CD4-positive, alpha-beta T cell treated with Interleukin-1 beta for 1 hour (primary cell): Measurements from ENCODE around the gene PCSK6.
"Not testable (repeated sequence)": the region's sequence is repeated elsewhere in the genome, so short reads cannot be mapped to it uniquely, and the experiment has no call there.

Experiments used
- DNase-seq, 2 donors: peaks; one replicate each; pipeline ENCODE4 v3.0.0-alpha.2; 2020 to 2022

The PCSK6 gene

DNA sequence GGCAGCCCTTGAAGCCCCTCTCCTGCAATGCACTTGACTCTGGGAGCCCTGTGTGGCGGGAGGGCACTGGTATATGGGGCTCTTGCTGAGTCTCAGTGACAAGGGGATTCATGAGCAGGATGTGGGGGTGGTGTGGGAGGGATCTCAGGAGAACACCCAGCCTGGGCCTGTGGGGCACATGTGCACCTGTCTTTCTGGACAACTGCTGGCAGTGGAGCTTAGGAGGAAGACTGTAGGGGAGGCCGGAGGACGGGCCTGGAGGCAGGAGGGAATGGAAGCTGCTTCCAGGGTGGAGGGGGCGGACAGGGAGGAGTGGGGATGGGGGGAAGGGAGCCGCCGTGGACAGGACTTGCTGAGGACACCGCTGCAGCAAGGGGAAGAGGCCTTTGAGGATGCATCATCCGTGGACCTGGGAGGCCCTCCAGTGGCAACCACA lies 183.7 kb downstream of the PCSK6 start:
- no peak for DNase-seq

DNA sequence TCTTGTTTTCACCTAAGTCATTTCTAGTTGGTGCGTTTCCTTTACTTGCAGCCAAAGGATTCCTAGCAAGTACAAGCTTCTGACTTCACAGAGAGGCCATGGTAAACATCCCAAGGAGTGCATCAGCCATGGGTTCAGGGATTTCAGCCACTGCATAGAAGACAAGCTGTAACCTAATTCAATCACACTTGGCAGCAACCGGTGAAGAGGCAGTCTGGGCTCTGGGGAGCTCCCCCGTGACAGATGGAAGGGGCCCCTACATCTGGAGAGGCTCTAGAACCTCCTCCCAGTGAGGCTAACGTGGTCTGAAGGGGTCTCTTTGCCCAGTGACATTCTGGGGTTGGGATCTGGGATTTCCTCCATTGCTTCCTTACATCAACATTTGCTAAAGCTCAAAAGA lies 186.1 kb downstream of the PCSK6 start:
- DNase-seq: no peak

DNA sequence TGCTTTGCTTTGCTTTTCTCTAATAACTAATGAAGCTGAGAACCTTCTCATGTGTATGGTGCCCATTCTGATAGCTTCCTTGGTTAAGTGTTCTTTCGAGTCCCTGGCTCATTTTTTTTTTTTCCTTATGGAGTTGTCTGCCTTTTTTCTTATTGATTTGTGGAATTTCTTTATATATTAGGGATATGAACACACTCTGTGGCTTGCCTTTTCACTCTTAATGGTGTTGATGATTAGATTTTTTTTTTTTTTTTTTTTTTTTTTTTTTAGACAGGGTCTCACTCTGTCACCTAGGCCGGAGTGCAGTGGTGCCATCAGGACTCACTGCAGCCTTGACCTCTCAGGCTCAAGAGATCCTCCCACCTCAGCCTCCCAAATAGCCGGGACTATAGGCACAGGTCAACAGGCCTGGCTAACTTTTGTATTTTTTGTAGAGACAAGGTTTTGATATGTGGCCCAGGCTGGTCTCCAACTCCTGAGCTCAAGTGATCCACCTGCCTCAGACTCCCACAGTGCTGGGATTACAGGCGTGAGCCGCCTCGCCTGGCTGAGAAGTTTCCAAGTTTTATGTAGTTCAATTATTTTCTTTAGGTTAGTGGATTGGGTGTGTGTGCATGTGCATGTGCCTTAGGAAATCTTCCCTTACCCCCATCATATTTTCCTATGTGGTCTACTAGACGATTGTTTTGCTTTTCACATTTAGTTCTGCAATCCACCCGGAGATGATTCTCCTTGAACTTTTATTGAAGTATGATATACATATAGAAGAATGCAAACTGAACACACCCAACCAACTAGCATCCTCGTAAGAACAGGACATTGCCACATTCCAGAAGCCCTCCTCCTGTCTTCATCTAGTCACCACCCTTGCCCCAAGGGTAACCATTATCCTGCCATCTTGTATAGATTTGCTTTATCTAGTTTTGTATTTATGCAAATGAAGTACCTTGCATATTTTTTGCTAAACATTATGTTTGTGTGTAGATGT lies 192.8 kb downstream of the PCSK6 start:
- DNase-seq: no peak

DNA sequence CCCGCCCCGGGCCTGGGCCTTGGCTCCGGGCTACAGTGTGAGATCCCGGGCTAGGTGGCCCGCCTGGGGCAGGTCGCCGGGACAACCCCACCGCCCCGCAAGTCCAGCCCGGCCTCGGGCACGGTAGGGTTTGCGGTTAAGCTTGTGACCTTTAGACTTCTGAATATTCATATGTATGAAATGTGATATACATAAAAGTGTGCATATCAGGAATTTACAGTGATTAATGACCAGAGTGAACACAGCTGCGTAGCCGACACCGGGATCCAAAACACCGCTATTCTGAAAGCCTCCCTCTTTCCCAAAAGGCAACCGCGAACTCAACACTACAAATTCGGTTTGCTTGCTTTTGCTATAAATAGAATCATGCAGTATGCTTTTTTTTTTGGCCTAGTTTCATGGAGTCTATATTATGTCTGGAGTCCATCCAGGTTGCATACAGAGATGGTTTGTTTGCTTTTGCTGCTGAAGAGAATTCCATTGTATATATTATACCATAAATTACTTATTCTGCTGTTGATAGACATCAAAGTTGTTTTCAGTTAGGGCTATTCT lies 193.8 kb downstream of the PCSK6 start:
- DNase-seq: no peak

DNA sequence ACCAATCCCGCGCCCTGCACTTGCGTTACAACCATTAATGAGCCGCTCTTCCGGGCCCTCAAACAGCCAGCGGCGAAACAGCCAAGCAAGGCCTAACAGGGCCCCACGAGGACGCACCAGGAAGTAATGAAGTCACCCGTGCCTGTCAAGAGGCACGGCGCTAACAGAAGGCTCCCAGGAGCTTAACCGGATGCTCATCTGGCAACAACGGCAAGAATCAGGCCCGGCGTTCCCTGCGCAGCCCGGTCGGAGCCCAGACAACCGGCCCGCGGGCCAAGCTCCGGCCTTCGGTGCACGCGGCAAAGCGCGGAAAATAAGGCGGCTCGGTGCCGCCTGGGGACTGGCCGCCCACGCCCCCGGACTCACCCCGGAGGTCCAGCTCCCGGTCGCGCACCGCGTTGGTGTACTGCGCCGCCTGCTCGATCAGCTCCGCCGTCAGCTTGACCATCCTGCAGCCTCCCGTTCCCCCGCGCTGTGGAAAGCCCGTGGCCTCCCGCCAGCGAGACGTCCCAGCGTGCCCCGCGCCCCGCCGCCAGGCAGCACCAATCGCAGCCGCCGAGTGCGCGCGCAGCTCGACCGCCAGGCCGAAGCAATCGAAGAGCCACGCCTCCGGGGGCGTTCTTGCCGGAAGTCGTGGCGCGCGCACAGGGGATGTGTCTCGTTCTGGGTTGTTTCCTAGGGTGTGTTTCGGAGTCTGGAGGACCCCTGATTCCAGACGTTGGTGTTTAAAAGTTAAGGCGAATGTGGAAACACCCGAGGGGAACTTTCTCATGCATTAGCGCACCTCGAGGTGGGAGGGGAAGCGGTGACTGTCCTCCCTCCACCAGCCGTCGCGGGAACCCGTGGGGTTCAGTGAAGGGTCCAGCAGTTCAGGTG lies 194.5 kb downstream of the PCSK6 start, which contains the start of gene SNRPA1:
TSS of gene SNRPA1 (minus strand) at position 518 of the 876 bp plus-strand sequence. CDS start at position 448, 70 bp downstream.
- DNase-seq: peak; percentile 95 to 97

DNA sequence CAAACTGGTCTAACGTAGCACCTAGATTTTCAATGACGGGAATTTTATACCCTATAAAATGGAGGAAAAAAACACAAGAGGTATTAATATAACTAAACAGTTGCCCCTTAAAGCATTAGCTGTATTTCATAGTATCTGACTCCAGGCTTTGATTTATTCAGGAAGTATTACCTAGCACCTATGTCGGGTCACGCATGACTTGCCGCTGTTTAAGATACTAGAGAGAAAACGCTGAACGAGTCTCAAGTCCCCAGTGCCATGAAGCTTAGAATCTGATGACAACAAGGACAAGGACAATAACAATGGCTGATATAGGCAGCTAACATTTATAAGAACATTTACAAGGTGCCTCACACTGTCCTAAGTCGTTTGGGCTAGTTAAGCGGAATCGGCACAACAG lies 196.4 kb downstream of the PCSK6 start:
- DNase-seq: no peak

DNA sequence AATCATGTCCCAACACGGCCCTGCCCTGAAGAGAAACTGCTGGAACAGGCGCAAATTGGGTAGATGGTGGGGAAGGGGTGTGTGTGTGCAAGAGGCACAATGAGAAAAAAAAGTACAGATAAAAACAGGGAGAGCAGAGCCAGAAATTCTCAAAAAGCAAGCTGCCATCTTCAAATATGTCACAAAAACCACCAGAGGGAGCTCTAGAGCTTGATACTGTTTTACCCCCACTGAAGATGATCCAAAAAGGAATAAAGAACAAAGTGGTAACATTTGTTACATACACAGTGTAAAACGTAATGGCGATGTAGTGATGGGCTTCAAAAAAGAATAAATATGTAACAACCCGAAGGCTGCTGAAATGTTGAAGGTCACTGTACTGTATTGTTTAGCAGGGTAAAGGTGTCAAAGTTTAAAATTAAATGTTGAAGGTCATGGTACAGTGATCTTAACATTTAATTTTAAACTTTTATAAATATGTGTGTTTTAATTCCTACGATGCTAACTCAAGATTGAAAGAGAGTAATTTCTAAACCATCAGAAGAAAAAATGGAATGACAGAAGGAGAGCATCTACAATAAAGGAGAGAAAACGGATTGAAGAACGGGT lies 200.5 kb downstream of the PCSK6 start:
- DNase-seq: peak in 1 of 2 donors; percentile 73

DNA sequence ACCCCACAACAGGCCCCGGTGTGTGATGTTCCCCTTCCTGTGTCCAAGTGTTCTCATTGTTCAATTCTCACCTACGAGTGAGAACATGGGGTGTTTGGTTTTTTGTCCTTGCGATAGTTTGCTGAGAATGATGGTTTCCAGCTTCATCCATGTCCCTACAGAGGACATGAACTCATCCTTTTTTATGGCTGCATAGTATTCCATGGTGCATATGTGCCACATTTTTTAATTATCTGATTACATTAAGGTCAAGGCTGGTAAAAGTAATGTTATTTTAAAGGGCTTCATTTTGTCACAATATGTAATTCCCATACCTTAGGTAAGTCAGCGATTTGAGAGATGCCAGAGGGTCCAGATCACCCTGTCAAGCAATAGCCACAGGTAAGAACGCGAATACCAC lies 202.2 kb downstream of the PCSK6 start:
- DNase-seq: not testable (repeated sequence)

DNA sequence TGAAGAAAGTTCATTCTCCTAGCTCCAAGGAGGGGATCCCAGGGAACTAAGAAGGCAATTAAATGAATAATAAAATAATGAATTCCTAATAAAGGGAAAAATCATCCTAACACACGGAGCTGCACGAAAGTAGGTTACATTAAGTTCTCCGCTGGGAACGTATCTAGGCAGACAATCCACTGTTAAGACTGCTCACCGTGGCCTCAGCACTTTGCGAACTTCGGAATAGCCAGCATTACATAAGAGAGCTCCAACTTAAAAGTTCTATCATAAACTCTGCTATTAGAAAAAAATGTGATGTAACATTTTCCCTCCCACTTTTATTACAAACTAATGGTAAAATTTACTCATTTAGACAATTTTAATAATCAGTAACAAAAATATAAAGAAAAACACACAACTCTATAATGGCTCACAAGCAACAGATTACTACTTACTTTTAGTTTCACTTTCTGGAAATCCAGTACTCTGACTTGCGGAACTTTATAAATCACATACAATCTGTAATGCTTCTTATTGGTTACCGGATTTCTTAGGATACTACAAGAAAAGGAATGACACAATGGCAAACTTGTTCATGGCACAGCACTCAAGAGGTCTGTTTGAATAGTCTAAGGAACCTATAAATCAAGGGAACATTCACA lies 202.9 kb downstream of the PCSK6 start:
- DNase-seq: no peak

DNA sequence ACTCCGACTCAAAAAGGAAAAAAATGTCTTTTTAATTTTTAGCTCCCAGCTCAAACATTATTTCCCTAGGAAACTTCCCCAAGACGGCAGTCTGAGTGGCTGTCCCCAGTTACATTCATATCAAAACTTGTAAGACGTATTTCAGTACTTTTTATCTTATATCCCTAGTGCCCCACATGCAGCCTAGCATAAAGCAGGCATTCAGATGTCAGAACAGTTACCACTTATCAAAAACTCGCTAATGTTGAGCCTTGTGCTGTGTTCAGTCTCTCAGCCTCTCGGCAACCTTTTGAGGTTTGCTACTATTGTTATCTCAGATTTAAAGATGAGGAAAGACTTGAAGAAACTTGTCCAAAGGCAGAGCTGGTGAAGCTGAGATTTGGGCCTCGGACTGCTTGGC lies 205.6 kb downstream of the PCSK6 start:
- DNase-seq: no peak

DNA sequence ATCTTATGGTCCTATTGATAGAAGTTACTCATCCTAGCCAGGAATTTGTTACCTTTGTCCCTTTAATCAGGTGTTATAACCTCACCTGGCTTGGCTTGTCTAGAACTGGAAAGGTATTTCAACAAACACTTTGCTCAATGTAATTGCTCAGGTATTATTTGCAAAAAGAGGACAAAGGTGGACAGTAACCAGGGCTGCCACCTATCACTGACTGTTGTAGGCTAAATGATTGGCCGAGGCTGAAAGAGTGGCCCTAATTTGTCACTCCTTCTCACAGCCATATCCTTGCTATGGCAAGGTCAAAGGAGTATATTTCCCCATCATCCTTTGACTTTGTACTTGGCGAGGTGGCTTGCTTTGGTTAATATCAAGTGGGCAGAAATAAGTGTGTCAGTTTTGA lies 209.5 kb downstream of the PCSK6 start:
- no peak for DNase-seq

DNA sequence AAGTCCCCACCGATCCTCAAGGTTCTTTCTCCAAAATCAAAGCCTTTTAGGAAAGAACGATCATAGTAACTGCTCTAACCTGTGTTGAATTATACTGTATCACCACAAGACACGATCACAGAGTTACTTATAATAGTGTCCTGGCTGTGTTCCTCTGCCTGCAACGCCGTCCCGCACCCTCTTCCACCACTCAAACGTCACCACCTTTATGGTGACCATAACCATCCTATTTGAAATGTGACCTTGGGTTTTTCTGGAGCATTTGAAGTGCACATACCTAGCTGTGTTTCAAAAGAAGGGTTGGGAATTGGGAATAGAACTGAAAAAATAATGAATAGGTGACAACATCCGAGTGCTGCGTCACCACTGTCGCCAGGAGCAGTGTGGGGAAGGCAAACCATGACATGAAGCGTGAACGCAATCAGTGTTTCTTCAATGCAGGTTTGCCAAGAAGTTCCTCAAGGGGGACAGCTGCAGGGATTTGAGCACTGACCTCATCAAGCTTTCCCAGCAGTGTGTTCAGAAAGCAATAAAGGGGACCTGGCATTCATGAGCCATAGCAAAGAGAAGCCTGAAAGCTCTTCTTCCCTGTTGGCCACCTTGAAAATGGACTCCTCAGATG lies 211.5 kb downstream of the PCSK6 start:
- DNase-seq: no peak

DNA sequence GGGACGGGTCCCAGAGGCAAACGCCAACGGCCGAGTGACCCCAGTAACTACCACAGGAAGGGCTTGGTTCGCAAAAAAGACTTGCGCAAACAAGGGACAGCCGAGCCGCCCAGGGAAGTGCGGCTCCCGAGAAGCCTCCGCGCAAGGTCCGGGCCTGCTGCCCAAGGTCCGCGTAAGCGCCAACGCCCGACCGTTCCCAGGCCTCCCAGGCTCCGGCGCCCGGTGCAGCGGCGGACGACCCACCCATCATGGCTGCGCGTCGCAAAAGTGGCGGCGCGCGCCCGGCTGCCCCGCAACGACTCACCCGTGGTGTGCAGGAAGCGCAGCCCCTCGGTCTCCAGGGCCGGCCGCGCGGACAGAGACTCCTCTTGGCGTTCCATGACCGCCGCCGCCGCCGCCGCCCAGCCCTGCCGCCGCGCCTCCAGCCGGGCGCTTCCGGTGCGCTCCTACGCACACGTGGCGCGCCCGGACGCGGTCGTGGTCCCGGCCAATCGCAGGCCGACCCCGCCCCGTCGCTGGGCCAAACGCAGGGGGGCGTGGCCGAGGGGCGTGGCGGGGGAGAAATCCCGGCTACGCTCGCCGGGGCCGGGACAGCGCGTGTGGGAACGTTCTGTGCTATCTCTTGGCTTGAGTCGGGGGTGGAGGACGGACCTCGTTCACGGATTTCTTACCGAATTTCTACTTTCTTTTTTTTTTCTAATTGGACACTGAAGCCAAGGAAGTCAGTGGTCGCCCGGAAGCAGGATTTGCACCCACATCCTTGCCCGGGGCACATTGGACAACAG lies 212.3 kb downstream of the PCSK6 start, which contains the start of gene SELENOS:
TSS of gene SELENOS (minus strand) at position 448 of the 785 bp plus-strand sequence. CDS start at position 380, 68 bp downstream.
- peak; percentile 84 to 86 for DNase-seq

DNA sequence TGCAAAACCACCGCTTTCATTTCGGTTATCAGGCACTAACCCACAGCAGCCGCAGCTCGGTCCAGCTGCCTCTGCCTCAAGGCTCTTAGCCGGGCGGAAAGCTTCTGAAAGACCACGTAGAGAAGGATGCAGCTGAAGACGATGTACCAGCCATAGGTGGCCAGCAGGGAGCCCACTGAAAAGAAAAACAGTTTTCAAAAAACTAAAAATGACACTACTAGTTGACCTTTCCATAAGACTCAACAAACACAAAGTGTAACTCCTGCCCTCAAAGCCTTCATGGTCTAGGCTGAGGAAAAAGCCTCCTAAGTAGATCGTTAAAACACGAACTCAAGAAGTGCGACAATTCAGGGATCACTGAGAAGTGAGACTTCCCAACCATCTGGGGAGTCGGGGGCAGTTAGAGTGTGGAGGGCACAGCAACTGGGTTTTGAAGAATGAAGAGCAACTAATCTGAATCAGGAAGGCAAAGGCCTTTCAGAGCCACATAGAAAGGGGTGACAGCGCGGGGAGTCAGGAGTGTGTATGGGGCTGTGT lies 212.9 kb downstream of the PCSK6 start:
- peak in 1 of 2 donors; percentile 33 for DNase-seq

DNA sequence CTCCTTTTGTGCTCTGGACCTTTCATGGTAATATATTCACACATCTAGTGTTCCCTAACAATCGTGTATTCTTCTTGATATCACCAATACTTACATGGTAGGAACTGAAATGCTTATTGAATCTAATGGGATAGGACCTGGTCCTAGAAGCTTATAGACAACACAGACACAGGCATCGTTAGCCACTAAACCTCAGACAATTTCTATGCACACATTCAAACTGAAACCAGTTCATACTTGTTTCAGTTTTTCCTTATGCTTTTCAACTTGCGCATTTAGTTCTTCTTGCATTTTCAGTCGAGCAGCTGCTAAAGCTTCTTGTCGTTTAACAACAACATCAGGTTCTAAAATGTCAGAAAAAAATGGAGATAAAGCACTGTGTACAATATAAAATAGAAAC lies 214.5 kb downstream of the PCSK6 start:
- DNase-seq: no peak

DNA sequence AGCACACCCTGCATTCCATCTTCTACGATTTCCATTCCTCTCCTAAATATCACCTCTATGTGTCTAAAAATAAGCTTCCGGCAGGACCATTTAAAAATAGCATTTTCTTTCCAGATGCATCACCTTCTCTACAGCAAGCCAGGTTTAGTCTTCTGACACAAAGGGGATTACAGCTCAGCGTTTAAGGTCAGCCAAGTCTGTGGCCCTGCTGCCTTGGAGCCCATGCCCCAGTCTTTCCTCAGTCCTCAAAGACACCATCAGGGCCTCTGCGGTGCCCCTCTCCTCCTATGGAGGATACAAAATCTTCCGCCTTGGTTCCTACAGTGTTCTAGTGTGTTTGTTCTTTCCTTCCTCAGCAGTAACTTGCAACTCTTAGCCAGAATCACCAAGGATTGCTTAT lies 216.0 kb downstream of the PCSK6 start:
- no peak for DNase-seq

DNA sequence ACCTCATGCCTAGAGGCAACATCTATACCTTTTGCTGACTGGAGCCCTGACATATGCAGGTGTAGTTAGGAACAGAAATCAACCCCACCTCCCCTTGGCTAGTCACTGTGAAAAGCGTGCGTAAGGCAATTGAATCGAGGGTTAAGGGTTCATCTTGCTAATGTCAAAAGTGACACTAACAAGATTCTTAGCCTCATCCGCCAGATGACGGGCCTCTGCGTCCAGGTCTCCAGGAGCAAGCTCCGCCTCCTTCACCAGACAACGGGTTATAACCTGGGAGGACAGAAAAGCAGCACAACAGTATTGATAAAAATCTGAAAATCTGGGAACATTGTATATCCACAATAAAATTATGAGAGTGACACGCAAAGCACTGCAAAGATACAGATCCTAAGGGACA lies 216.9 kb downstream of the PCSK6 start:
- no peak for DNase-seq

DNA sequence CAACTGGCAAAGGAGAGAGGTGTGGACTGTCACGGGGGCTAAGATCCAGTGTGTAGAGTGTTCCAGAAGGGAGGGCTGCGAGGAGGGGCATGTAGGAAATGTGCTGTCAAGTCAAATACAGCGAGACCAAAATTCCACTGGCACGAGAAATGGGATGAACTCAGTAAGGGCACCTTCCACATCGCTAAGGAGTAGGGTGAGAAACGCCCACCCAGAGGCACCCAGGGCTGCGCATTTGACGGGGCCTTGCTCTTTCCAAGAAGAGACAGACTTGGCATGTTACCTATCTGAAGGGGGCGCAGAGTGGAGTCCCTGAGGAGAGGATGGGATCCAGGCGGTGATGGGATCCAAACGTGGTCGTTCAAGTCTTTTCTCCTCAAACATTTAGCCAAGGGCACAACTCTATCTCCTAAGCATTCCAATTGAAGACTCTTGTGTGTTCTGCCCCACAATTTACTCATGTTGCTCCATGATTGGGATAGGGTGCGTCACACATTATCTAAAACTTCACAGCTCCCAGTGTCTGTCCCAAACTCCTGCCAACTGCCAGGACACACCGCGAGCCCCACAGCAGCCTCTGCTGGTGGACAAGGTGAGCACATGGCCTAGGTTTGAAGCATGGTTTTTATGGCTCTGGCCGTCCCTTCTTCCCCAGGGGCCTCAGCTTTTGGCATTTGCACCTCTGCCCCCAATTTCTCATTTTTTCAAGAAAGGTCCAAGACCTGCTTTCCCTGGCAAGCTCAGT lies 219.9 kb downstream of the PCSK6 start:
- no peak for DNase-seq

DNA sequence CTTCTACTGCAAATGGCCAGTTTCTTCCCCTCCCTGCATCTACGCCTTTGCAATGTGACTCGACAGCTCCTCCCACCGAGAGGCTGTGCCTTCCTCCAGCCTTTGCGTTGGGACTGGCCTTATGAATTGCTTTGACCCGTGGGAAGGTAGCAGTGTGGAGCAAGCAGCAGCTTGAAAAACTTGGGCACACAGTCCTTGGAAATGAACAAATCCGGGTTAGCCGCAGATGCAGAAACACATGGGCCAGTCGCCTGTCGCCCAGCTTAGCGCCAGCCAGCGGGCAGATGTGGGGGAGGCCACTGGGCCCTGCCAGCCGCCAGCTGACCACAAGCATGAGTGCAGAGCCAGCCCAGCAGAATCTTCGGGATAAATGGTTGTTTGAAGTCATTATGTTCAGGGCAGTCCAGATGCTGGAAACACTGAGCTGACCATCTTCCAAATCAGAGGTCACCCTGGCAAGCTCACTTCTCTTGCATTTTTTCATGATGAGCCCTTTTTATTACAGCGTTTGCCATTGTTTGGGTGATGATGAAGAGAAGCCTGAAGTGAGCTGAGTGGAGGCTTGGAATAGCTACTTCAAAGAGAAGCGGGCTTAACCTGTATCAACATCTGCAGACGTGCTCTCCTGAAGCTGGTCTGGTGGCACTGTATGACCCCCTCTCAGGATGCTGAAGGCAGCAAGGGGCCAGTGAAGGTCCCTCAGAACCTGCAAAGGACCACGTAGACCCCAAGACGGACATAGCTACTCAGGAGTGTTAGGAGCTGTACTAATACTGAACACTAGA lies 222.0 kb downstream of the PCSK6 start:
- DNase-seq: no peak
